HepG2 (cell line): ENCODE data around the gene MMP17. TPM values are rescaled to one million over a fixed set of nuclear protein-coding genes. Genes with fewer than 3 reads are reported as not detected.

Experiments
- FOXK1 ChIP-seq: sonication (generic); formaldehyde crosslinking; IDR thresholded peaks from 2 replicates; pipeline ENCODE4 v1.4.0; 2020; ENCODE audit warnings: low read depth, missing genetic modification reagents, borderline replicate concordance
- IRF2 ChIP-seq: IDR thresholded peaks from 2 replicates; pipeline ENCODE4 v1.6.1; 2018; ENCODE audit warnings: missing genetic modification reagents, missing compliant biosample characterization
- KAT8 ChIP-seq: IDR thresholded peaks from 2 replicates; pipeline ENCODE4 v1.6.1; 2016; ENCODE audit warnings: missing genetic modification reagents, missing compliant biosample characterization
- KDM2A ChIP-seq: sonication (generic); formaldehyde crosslinking; IDR thresholded peaks from 2 replicates; pipeline ENCODE4 v1.4.0; 2020; ENCODE audit warnings: low read depth, missing genetic modification reagents, borderline replicate concordance
- KLF6 ChIP-seq: IDR thresholded peaks from 2 replicates; pipeline ENCODE4 v1.8.0; 2016; ENCODE audit warnings: missing biosample characterization, missing genetic modification reagents
- MAFK ChIP-seq, 2 experiments: IDR thresholded peaks in 1 of 2; conservative IDR thresholded peaks in 1 of 2; 2 replicates each; pipeline ENCODE4 v1.6.1; 2011; ENCODE audit warnings: improper control_type of control experiment in 2 of 2, low read length in 2 of 2
- NR2F1 ChIP-seq, 2 experiments: fragments of 450-650 bp in 1 of 2; formaldehyde crosslinking in 1 of 2; IDR thresholded peaks; 2 replicates each; pipeline versions ENCODE4 v1.5.0 to v1.6.1; 2016 to 2020; ENCODE audit warnings: mild to moderate bottlenecking in 1 of 2, missing compliant biosample characterization in 1 of 2, missing genetic modification reagents in 1 of 2, moderate library complexity in 1 of 2
- TBX2 ChIP-seq: sonication (generic); formaldehyde crosslinking; IDR thresholded peaks from 2 replicates; pipeline ENCODE4 v1.5.0; 2020; ENCODE audit warnings: missing genetic modification reagents, mild to moderate bottlenecking, borderline replicate concordance
- ZNF232 ChIP-seq: sonication (generic); formaldehyde crosslinking; IDR thresholded peaks from 2 replicates; pipeline ENCODE4 v1.4.0; 2020; ENCODE audit warnings: missing genetic modification reagents, borderline replicate concordance
- ZNF891 ChIP-seq: sonication (generic); formaldehyde crosslinking; IDR thresholded peaks from 2 replicates; pipeline ENCODE4 v1.5.0; 2020; ENCODE audit warnings: mild to moderate bottlenecking, missing genetic modification reagents
- polyA plus RNA-seq, 8 experiments: library from polyadenylated mRNA; depleted of rRNA in 3 of 8; stranded (reverse) in 7 of 8; unstranded in 1 of 8; fragments of >200 nt; fragmentation: Illumina TruSeq in 4 of 8; extraction: Trizol in 4 of 8; gene quantifications; 2 replicates each; pipeline versions ENCODE4 v1.2.1 to v1.2.3, GENCODE V29; 2011 to 2016; ENCODE audit warnings: low read depth in 4 of 8, missing spikeins in 1 of 8, mixed read lengths in 1 of 8; ENCODE audit not compliant: insufficient read depth in 1 of 8
- total RNA-seq, 5 experiments: library from RNA; depleted of rRNA; stranded (reverse); fragments of >200 nt; fragmentation: Illumina TruSeq; extraction: Trizol; gene quantifications; 2 replicates each; pipeline ENCODE4 v1.2.3, GENCODE V29; 2016; ENCODE audit warnings: low read depth in 1 of 5
- TF ChIP-seq, protein P1 (sequence below): sonication (generic); formaldehyde crosslinking; IDR thresholded peaks from 2 replicates; pipeline ENCODE4 v1.8.0; 2022; ENCODE audit warnings: missing genetic modification reagents, mild to moderate bottlenecking, moderate library complexity, borderline replicate concordance
- TF ChIP-seq, protein P2 (sequence below), 2 experiments: sonication (generic) in 1 of 2; formaldehyde crosslinking in 1 of 2; IDR thresholded peaks; 2 replicates each; pipeline versions ENCODE4 v1.4.0 to v1.6.1; 2016 to 2020; ENCODE audit warnings: borderline replicate concordance in 1 of 2, low read depth in 1 of 2, mild to moderate bottlenecking in 1 of 2, missing genetic modification reagents in 1 of 2
- TF ChIP-seq, protein P3 (sequence below), 2 experiments: fragments of 450-650 bp in 1 of 2; sonication (generic) in 1 of 2; formaldehyde crosslinking; IDR thresholded peaks; 2 replicates each; pipeline versions ENCODE4 v1.5.0 to v1.8.0; 2020 to 2022; ENCODE audit warnings: mild to moderate bottlenecking in 1 of 2, missing genetic modification reagents in 1 of 2
- TF ChIP-seq, protein P4 (sequence below): sonication (generic); formaldehyde crosslinking; IDR thresholded peaks from 2 replicates; pipeline ENCODE4 v1.9.0; 2022; ENCODE audit warnings: low read depth, missing genetic modification reagents
- TF ChIP-seq, protein P5 (sequence below): sonication (generic); formaldehyde crosslinking; IDR thresholded peaks from 2 replicates; pipeline ENCODE4 v1.8.0; 2022; ENCODE audit warnings: mild to moderate bottlenecking, missing genetic modification reagents; ENCODE audit not compliant: insufficient replicate concordance

MMP17 gene
- total and polyA plus RNA-seq, 2 of the 13 experiments (the other 11 are each of a cell fraction or from before 2014, with no cell fraction given): 0.55 to 0.80 TPM

DNA sequence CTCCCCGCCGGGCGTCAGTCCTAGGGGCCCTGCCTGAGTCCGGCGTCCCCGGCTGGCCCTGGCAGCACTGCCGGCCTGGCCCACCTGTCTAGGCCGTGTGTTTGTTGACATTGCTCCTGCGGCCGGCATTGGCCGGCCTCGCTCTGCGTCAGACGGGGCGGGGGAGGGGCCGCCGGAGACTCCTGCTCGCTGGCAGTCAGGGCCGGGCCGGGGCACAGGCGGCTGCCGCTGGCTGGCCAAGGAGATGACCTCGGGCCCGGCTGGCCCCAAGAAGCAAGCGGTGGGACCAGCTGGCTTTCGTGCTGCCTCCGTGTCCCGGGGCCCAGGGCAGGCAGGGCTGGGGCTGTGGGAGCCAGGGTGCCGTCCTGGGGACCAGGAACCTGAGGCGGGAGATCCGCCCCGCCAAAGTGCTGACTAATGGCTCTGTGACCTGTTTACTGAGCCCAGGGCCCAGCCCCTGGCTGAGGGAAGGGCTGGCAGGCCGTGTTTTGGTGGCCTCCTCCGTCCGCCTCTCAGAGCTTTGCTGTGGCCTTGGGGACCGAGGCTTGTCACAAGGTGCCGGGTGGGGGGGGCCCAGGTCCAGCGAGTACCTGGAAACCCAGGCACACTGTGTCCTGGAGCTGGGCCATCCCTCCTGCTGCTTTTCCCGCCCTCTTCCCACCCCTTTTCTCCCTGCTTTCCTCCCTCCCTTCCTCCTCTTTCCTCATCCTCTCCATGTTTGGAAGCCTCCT lies 68.1 kb downstream of the MMP17 start (continued):
- TF ChIP-seq TBX2: peak; percentile 79
- TF ChIP-seq FOXK1 (CRISPR knock-in tag): peak; percentile 89
- peak; percentile 30; the same call in 1 of the 2 replicates for TF ChIP-seq ZNF891 (CRISPR knock-in tag)
- peak; percentile 71 for TF ChIP-seq KAT8 (CRISPR knock-in tag)
- TF ChIP-seq KDM2A: 0 out of 2 replicates have a peak, but pooled peaks have one; percentile 57
- TF ChIP-seq, protein P1, sequence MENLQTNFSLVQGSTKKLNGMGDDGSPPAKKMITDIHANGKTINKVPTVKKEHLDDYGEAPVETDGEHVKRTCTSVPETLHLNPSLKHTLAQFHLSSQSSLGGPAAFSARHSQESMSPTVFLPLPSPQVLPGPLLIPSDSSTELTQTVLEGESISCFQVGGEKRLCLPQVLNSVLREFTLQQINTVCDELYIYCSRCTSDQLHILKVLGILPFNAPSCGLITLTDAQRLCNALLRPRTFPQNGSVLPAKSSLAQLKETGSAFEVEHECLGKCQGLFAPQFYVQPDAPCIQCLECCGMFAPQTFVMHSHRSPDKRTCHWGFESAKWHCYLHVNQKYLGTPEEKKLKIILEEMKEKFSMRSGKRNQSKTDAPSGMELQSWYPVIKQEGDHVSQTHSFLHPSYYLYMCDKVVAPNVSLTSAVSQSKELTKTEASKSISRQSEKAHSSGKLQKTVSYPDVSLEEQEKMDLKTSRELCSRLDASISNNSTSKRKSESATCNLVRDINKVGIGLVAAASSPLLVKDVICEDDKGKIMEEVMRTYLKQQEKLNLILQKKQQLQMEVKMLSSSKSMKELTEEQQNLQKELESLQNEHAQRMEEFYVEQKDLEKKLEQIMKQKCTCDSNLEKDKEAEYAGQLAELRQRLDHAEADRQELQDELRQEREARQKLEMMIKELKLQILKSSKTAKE: peak; percentile 68; the same call in 1 of the 2 replicates
- TF ChIP-seq MAFK (conservative IDR thresholded peaks at IDR 0.05 in 1 of 2, IDR thresholded peaks at IDR 0.05 in 1 of 2; ENCODE audit: low read length in 2 of 2): peak; percentile 90 to 95
- peak; percentile 10; the same call in 1 of the 2 replicates for TF ChIP-seq IRF2
- 0 out of 4 replicates have a peak, but pooled peaks of 1 of the 2 experiments have one; percentile 18 for TF ChIP-seq NR2F1 (CRISPR knock-in tag; IDR thresholded peaks at IDR 0.05)
- TF ChIP-seq KLF6 (CRISPR knock-in tag): peak; percentile 61
- TF ChIP-seq, protein P2, sequence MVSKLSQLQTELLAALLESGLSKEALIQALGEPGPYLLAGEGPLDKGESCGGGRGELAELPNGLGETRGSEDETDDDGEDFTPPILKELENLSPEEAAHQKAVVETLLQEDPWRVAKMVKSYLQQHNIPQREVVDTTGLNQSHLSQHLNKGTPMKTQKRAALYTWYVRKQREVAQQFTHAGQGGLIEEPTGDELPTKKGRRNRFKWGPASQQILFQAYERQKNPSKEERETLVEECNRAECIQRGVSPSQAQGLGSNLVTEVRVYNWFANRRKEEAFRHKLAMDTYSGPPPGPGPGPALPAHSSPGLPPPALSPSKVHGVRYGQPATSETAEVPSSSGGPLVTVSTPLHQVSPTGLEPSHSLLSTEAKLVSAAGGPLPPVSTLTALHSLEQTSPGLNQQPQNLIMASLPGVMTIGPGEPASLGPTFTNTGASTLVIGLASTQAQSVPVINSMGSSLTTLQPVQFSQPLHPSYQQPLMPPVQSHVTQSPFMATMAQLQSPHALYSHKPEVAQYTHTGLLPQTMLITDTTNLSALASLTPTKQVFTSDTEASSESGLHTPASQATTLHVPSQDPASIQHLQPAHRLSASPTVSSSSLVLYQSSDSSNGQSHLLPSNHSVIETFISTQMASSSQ (IDR thresholded peaks at IDR 0.05; ENCODE audit: low read depth): no peak
- TF ChIP-seq, protein P2 (CRISPR knock-in tag; IDR thresholded peaks at IDR 0.05; ENCODE audit: borderline replicate concordance): peak; percentile 45; the same call in 1 of the 2 replicates
- TF ChIP-seq ZNF232 (CRISPR knock-in tag): peak; percentile 43; the same call in 1 of the 2 replicates
- TF ChIP-seq, protein P3, sequence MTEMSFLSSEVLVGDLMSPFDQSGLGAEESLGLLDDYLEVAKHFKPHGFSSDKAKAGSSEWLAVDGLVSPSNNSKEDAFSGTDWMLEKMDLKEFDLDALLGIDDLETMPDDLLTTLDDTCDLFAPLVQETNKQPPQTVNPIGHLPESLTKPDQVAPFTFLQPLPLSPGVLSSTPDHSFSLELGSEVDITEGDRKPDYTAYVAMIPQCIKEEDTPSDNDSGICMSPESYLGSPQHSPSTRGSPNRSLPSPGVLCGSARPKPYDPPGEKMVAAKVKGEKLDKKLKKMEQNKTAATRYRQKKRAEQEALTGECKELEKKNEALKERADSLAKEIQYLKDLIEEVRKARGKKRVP (CRISPR knock-in tag; IDR thresholded peaks at IDR 0.05): peak in 1 of 2 experiments; percentile 82; a peak in 2 of 4 replicates
- TF ChIP-seq, protein P4, sequence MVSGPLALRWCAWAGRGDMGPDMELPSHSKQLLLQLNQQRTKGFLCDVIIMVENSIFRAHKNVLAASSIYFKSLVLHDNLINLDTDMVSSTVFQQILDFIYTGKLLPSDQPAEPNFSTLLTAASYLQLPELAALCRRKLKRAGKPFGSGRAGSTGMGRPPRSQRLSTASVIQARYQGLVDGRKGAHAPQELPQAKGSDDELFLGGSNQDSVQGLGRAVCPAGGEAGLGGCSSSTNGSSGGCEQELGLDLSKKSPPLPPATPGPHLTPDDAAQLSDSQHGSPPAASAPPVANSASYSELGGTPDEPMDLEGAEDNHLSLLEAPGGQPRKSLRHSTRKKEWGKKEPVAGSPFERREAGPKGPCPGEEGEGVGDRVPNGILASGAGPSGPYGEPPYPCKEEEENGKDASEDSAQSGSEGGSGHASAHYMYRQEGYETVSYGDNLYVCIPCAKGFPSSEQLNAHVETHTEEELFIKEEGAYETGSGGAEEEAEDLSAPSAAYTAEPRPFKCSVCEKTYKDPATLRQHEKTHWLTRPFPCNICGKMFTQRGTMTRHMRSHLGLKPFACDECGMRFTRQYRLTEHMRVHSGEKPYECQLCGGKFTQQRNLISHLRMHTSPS (CRISPR knock-in tag): peak; percentile 36; the same call in 1 of the 2 replicates
- TF ChIP-seq, protein P5, sequence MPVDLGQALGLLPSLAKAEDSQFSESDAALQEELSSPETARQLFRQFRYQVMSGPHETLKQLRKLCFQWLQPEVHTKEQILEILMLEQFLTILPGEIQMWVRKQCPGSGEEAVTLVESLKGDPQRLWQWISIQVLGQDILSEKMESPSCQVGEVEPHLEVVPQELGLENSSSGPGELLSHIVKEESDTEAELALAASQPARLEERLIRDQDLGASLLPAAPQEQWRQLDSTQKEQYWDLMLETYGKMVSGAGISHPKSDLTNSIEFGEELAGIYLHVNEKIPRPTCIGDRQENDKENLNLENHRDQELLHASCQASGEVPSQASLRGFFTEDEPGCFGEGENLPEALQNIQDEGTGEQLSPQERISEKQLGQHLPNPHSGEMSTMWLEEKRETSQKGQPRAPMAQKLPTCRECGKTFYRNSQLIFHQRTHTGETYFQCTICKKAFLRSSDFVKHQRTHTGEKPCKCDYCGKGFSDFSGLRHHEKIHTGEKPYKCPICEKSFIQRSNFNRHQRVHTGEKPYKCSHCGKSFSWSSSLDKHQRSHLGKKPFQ (CRISPR knock-in tag): peak; percentile 66
